T47D (cell line): ENCODE measurements around the gene GARIN5B.
A peak's percentile ranks its signal among the peaks of the same experiment; 100 is the strongest.

ENCODE experiments used
- DNase-seq, 2 experiments: peaks; one replicate each; pipeline versions ENCODE4 v3.0.0 to v3.0.0-alpha.2; 2011 to 2012; ENCODE audit warnings: low read depth in 1 of 2, low spot score in 1 of 2
- JUND ChIP-seq: IDR thresholded peaks from 2 replicates; pipeline ENCODE4 v1.6.1; 2012; ENCODE audit warnings: low read depth
- in situ Hi-C: cut with HindIII; loops from 2 replicates; pipeline ENCODE4 v1.10.0; 2016; ENCODE audit warnings: low sequenced_read_pairs, low pct_unique_long_range_greater_than_20kb

The GARIN5B gene

GRCh38 chr19:55347442-55348009, 15.5 kb downstream of the GARIN5B start:
- TF ChIP-seq JUND, result no peak
- in situ Hi-C loops, result no loop called here
- DNase-seq, result no peak

- TF ChIP-seq JUND, result no peak
- no peak for DNase-seq
- in situ Hi-C loops, result no loop called here
These were observed 16.2 kb downstream of the GARIN5B start for GRCh38 chr19:55346725-55347441.

- in situ Hi-C loops, result no loop called here
- no peak for TF ChIP-seq JUND
- no peak for DNase-seq
These were observed 17.0 kb downstream of the GARIN5B start for GRCh38 chr19:55345818-55346724.

- no peak for TF ChIP-seq JUND
- in situ Hi-C loops, result no loop called here
- DNase-seq, result no peak
These were observed 17.8 kb downstream of the GARIN5B start for GRCh38 chr19:55345101-55345817.

- in situ Hi-C loops, result no loop called here
- TF ChIP-seq JUND, result no peak
- peak in 1 of 2 experiments; percentile 53 for DNase-seq
These were observed 18.6 kb downstream of the GARIN5B start for GRCh38 chr19:55344444-55344843.

- TF ChIP-seq JUND, result no peak
- in situ Hi-C loops, result no loop called here
- DNase-seq, result no peak
These were observed 21.2 kb downstream of the GARIN5B start for GRCh38 chr19:55341595-55342531.

GRCh38 chr19:55341171-55341588, 21.9 kb downstream of the GARIN5B start:
- DNase-seq, result peak; percentile 63 to 68
- in situ Hi-C loops, result no loop called here
- no peak for TF ChIP-seq JUND

GRCh38 chr19:55340784-55341147, 22.3 kb downstream of the GARIN5B start:
- DNase-seq, result no peak
- in situ Hi-C loops, result no loop called here
- no peak for TF ChIP-seq JUND

- DNase-seq, result no peak
- TF ChIP-seq JUND, result no peak
- in situ Hi-C loops, result no loop called here
These were observed 22.9 kb downstream of the GARIN5B start for GRCh38 chr19:55339889-55340783.

GRCh38 chr19:55339105-55339888, 23.8 kb downstream of the GARIN5B start, which contains the start of gene KMT5C:
Gene KMT5C, plus strand, starts transcription at chr19:55339876. Its CDS starts 2,061 bp downstream, at chr19:55341937.
- no peak for TF ChIP-seq JUND
- in situ Hi-C loops, result no loop called here

More at GRCh38 chr19:55339105-55339888, 23.8 kb downstream of the GARIN5B start, which contains the start of gene KMT5C:
- DNase-seq, result peak; percentile 92 to 100
